ENCODE data around the gene PLEKHM3.

Gene PLEKHM3

GRCh38 chr2:207790898-207791297, 234.4 kb downstream of the PLEKHM3 start:
- TF ChIP-seq CTCF (conservative IDR thresholded peaks at IDR 0.05; ENCODE audit: control insufficient read depth, insufficient read depth, low read depth, low read length): no peak
- no peak for DNase-seq (ENCODE audit: low read depth)
- no peak overlapping the region for H3K4me3 ChIP-seq (ENCODE audit: control insufficient read depth, low read depth, low read length)

- H3K4me3 ChIP-seq (ENCODE audit: control insufficient read depth, low read depth, low read length): no peak overlapping the region
- no peak for TF ChIP-seq CTCF (conservative IDR thresholded peaks at IDR 0.05; ENCODE audit: control insufficient read depth, insufficient read depth, low read depth, low read length)
- DNase-seq (ENCODE audit: low read depth): no peak
Measured at GRCh38 chr2:207787800-207788199, 237.5 kb downstream of the PLEKHM3 start.

GRCh38 chr2:207787017-207787416, 238.3 kb downstream of the PLEKHM3 start:
- DNase-seq (ENCODE audit: low read depth): no peak
- no peak for TF ChIP-seq CTCF (conservative IDR thresholded peaks at IDR 0.05; ENCODE audit: control insufficient read depth, insufficient read depth, low read depth, low read length)
- H3K4me3 ChIP-seq (ENCODE audit: control insufficient read depth, low read depth, low read length): no peak overlapping the region

GRCh38 chr2:207784898-207785297, 240.4 kb downstream of the PLEKHM3 start:
- no peak overlapping the region for H3K4me3 ChIP-seq (ENCODE audit: control insufficient read depth, low read depth, low read length)
- no peak for TF ChIP-seq CTCF (conservative IDR thresholded peaks at IDR 0.05; ENCODE audit: control insufficient read depth, insufficient read depth, low read depth, low read length)
- DNase-seq (ENCODE audit: low read depth): no peak

- no peak for TF ChIP-seq CTCF (conservative IDR thresholded peaks at IDR 0.05; ENCODE audit: control insufficient read depth, insufficient read depth, low read depth, low read length)
- no peak for DNase-seq (ENCODE audit: low read depth)
- no peak overlapping the region for H3K4me3 ChIP-seq (ENCODE audit: control insufficient read depth, low read depth, low read length)
Measured at GRCh38 chr2:207783514-207783913, 241.8 kb downstream of the PLEKHM3 start.

GRCh38 chr2:207782238-207783030, 242.9 kb downstream of the PLEKHM3 start:
- no peak for DNase-seq (ENCODE audit: low read depth)
- no peak overlapping the region for H3K4me3 ChIP-seq (ENCODE audit: control insufficient read depth, low read depth, low read length)
- no peak for TF ChIP-seq CTCF (conservative IDR thresholded peaks at IDR 0.05; ENCODE audit: control insufficient read depth, insufficient read depth, low read depth, low read length)
